PC-9 (cell line): ENCODE measurements around the gene CD93. TPM values are rescaled to one million over a fixed set of nuclear protein-coding genes. Genes with fewer than 3 reads are reported as not detected.

ENCODE experiments used
- BruUV-seq: library from RNA; stranded (reverse); fragments of 400-500 nt; replicated peaks from 2 replicates; lab custom pipeline; 2021; lab: Mats Ljungman, UMichigan
- CTCF ChIA-PET: fragments of 300-600 bp; sonication (Branson Sonifier 250); formaldehyde crosslinking; loops from one replicate; lab custom pipeline; 2022; ENCODE audit warnings: antibody characterized with exemption; lab: Charles Lee
- POLR2A ChIA-PET: fragments of 300-600 bp; sonication (Branson Sonifier 250); formaldehyde crosslinking; loops from one replicate; lab custom pipeline; 2022; ENCODE audit warnings: antibody characterized with exemption; ENCODE audit not compliant: unreplicated experiment; lab: Charles Lee
- DNase-seq, 2 experiments: peaks; one replicate each; pipeline versions ENCODE4 v3.0.0 to v3.0.0-alpha.2; 2015 to 2022; ENCODE audit warnings: mixed read lengths in 1 of 2
- H2AFZ ChIP-seq: fragments of 200-600 bp; sonication (generic); 2 replicates; pipeline ENCODE4 v1.8.1; 2017; ENCODE audit warnings: antibody characterized with exemption
- H3F3A ChIP-seq: fragments of 200-600 bp; sonication (generic); 2 replicates; pipeline ENCODE4 v1.8.1; 2017; ENCODE audit warnings: antibody characterized with exemption, mild to moderate bottlenecking, low read depth; ENCODE audit not compliant: insufficient read depth
- H3K27ac ChIP-seq: fragments of 200-600 bp; sonication (generic); 2 replicates; pipeline ENCODE4 v1.6.1; 2016; ENCODE audit warnings: mixed run types
- H3K27me3 ChIP-seq: fragments of 200-600 bp; sonication (generic); 2 replicates; pipeline ENCODE4 v1.6.1; 2016; ENCODE audit warnings: low read depth, mixed run types; ENCODE audit not compliant: insufficient read depth
- H3K36me3 ChIP-seq: fragments of 200-600 bp; sonication (generic); 2 replicates; pipeline ENCODE4 v1.6.1; 2016; ENCODE audit warnings: low read depth, mixed run types
- H3K4me1 ChIP-seq: fragments of 200-600 bp; sonication (generic); replicated peaks from 2 replicates; pipeline ENCODE4 v1.6.1; 2016; ENCODE audit warnings: mixed run types; ENCODE audit not compliant: insufficient read depth
- H3K4me2 ChIP-seq: fragments of 200-600 bp; sonication (generic); 2 replicates; pipeline ENCODE4 v1.6.1; 2017; ENCODE audit warnings: mixed run types
- H3K4me3 ChIP-seq: fragments of 200-600 bp; sonication (generic); 2 replicates; pipeline ENCODE4 v1.6.1; 2016; ENCODE audit warnings: mixed run types
- H3K79me2 ChIP-seq: fragments of 200-600 bp; sonication (generic); 2 replicates; pipeline ENCODE4 v1.6.1; 2017; ENCODE audit warnings: low read depth, mixed run types
- H3K9me2 ChIP-seq: fragments of 200-600 bp; sonication (generic); 2 replicates; pipeline ENCODE4 v1.8.1; 2017; ENCODE audit warnings: mild to moderate bottlenecking; ENCODE audit not compliant: insufficient read depth
- H3K9me3 ChIP-seq: fragments of 200-600 bp; sonication (generic); 2 replicates; pipeline ENCODE4 v1.8.1; 2016; ENCODE audit warnings: low read depth; ENCODE audit not compliant: insufficient read depth
- H4K20me1 ChIP-seq: fragments of 200-600 bp; sonication (generic); 2 replicates; pipeline ENCODE4 v1.8.1; 2017; ENCODE audit not compliant: insufficient read depth
- EZH2 ChIP-seq: fragments of 200-600 bp; sonication (generic); IDR thresholded peaks from 2 replicates; pipeline ENCODE4 v1.8.0; 2017; ENCODE audit warnings: antibody characterized with exemption, low read depth
- intact Hi-C: fragments of 100-400 bp; cut with micrococcal nuclease; formaldehyde crosslinking; loops from one replicate; pipeline ENCODE4 v1.10.0; 2022; ENCODE audit not compliant: unreplicated experiment
- total RNA-seq: library from RNA; stranded (reverse); gene quantifications from 2 replicates; pipeline ENCODE4 v1.2.3, GENCODE V29; 2021
- TF ChIP-seq, protein P1 (sequence below): fragments of 200-600 bp; sonication (generic); conservative IDR thresholded peaks from 2 replicates; pipeline ENCODE4 v1.6.1; 2017; ENCODE audit warnings: mixed run types, antibody characterized with exemption, mild to moderate bottlenecking, moderate library complexity

The CD93 gene
- total RNA-seq, 1 experiment from 2014 or later = 0.07 TPM

DNA sequence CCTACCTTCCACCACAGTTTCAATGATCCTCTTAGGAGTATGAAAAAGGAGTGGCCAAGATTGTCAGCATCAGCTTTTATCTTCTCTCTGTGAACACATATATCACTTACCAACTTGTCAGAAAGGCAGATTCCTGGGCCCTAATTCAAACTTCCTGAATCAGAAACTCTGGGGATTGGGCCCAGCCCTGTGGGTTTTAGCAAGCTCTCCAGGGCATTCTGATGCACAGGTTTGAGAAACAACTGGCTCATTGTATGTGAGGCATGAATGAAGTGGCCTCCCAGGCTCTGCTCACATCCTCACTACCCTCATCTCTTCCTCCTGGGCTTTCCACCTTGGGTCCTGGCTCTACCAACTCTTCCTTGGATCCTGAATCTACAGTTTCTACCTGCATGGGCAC lies 23.5 kb downstream of the CD93 start:
- intact Hi-C loops = no loop called here
- H3K9me3 ChIP-seq = no peaks in the 10 kb centered on the region
- no peaks in the 10 kb centered on the region for H3F3A ChIP-seq
- ChIA-PET CTCF (no interaction called here), POLR2A (no interaction called here)
- H3K36me3 ChIP-seq = no peaks in the 10 kb centered on the region
- DNase-seq = no peak
- no peaks in the 10 kb centered on the region for H3K27me3 ChIP-seq
- H4K20me1 ChIP-seq = no peaks in the 10 kb centered on the region
- H3K4me1 ChIP-seq = peaks cover 7% of the 10 kb centered on the region; the same call in 1 of the 2 replicates
- H3K79me2 ChIP-seq = no peaks in the 10 kb centered on the region
- BruUV-seq = no TSS peak
- no peak overlapping the region for H3K4me3 ChIP-seq
- H2AFZ ChIP-seq = no peak overlapping the region
- peaks cover 4% of the 10 kb centered on the region; the same call in 1 of the 2 replicates for H3K9me2 ChIP-seq
- no peak overlapping the region for H3K27ac ChIP-seq
- H3K4me2 ChIP-seq = no peak overlapping the region
- TF ChIP-seq, protein P1, sequence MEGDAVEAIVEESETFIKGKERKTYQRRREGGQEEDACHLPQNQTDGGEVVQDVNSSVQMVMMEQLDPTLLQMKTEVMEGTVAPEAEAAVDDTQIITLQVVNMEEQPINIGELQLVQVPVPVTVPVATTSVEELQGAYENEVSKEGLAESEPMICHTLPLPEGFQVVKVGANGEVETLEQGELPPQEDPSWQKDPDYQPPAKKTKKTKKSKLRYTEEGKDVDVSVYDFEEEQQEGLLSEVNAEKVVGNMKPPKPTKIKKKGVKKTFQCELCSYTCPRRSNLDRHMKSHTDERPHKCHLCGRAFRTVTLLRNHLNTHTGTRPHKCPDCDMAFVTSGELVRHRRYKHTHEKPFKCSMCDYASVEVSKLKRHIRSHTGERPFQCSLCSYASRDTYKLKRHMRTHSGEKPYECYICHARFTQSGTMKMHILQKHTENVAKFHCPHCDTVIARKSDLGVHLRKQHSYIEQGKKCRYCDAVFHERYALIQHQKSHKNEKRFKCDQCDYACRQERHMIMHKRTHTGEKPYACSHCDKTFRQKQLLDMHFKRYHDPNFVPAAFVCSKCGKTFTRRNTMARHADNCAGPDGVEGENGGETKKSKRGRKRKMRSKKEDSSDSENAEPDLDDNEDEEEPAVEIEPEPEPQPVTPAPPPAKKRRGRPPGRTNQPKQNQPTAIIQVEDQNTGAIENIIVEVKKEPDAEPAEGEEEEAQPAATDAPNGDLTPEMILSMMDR = no peak
- TF ChIP-seq EZH2 = no peak

DNA sequence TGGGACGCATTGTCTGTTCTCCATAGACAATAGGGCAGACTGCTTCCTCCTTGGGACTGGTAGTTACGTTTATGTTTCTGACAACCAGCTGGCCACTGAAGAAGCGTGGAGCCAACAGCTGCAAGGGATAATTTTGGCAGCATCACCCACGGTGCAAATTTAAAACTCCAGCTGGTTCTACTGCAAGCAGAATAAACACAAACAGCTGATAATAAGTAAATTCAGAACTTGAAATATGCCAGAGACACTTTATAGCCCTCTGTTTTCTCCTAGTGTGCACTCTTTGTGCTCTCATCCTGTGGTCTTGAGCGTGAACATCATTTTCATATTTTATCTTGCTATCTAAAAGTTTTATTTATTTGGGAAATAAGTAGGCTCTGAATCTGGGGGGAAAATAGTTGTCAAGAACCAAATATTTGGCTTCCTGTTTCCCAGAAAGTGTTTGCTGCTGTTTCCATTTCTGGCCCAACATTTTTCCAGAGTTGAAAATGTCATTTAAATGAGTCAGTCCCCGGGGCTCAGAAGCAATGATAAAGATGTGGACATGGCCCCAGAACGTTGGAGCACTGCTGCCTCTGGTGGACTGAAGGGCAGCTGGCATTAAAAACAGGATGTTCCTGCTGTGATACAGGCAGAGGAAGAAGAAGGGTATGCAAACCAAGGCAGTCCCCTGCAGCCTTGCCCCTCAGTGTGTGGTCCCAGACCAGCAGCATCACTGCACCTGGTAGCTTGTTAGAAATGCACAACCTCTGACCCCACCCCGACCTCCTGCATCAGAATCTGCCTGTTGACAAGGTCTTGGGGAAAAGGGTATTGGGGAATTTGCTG lies 24.2 kb downstream of the CD93 start:
- H3K9me3 ChIP-seq = no peaks in the 10 kb centered on the region
- peaks cover 7% of the 10 kb centered on the region; the same call in 1 of the 2 replicates for H3K4me1 ChIP-seq
- no peaks in the 10 kb centered on the region for H3F3A ChIP-seq
- no peaks in the 10 kb centered on the region for H3K79me2 ChIP-seq
- peak; percentile 24 to 52 for DNase-seq
- no peak overlapping the region for H3K4me2 ChIP-seq
- no TSS peak for BruUV-seq
- H2AFZ ChIP-seq = no peak overlapping the region
- ChIA-PET POLR2A (no interaction called here), CTCF (no interaction called here)
- TF ChIP-seq, protein P1 = peak; percentile 54
- TF ChIP-seq EZH2 = no peak
- no peaks in the 10 kb centered on the region for H4K20me1 ChIP-seq
- no peak overlapping the region for H3K4me3 ChIP-seq
- H3K36me3 ChIP-seq = no peaks in the 10 kb centered on the region
- H3K9me2 ChIP-seq = peaks cover 4% of the 10 kb centered on the region; the same call in 1 of the 2 replicates
- H3K27me3 ChIP-seq = no peaks in the 10 kb centered on the region
- intact Hi-C loops = no loop called here
- H3K27ac ChIP-seq = no peak overlapping the region

GRCh38 chr20:23061262-23061661 lies 24.9 kb downstream of the CD93 start:
- no peak for DNase-seq
- intact Hi-C loops = no loop called here
- Histone ChIP-seq H3K36me3 (no peaks in the 10 kb centered on the region), H3K9me3 (no peaks in the 10 kb centered on the region), H3K4me3 (no peak overlapping the region), H3K27ac (no peak overlapping the region), H3K79me2 (no peaks in the 10 kb centered on the region), H3F3A (no peaks in the 10 kb centered on the region), H3K4me2 (no peak overlapping the region), H4K20me1 (no peaks in the 10 kb centered on the region), H2AFZ (no peak overlapping the region), H3K9me2 (peaks cover 4% of the 10 kb centered on the region; the same call in 1 of the 2 replicates), H3K27me3 (no peaks in the 10 kb centered on the region), H3K4me1 (peaks cover 7% of the 10 kb centered on the region; the same call in 1 of the 2 replicates)
- ChIA-PET CTCF (no interaction called here), POLR2A (no interaction called here)
- no peak for TF ChIP-seq EZH2
- TF ChIP-seq, protein P1 = no peak
- no TSS peak for BruUV-seq
